Osteoblast (primary cell): ENCODE measurements around the gene MEAK7. TPM values are rescaled to one million over a fixed set of nuclear protein-coding genes. Genes with fewer than 3 reads are reported as not detected.
A peak's percentile ranks its signal among the peaks of the same experiment; 100 is the strongest.

Source experiments
- DNase-seq: peaks from one replicate; pipeline ENCODE4 v3.0.0; 2011; ENCODE audit warnings: low spot score, mixed read lengths; ENCODE audit not compliant: insufficient read length; ENCODE audit errors: missing footprints
- H2AFZ ChIP-seq: 2 replicates; pipeline ENCODE4 v1.6.0; 2011; ENCODE audit warnings: mild to moderate bottlenecking, low read length
- H3K27ac ChIP-seq: 2 replicates; pipeline ENCODE4 v1.5.1; 2011; ENCODE audit warnings: mild to moderate bottlenecking, low read depth, low read length, moderate library complexity
- H3K27me3 ChIP-seq: 2 replicates; pipeline ENCODE4 v1.6.0; 2012; ENCODE audit warnings: mild to moderate bottlenecking, control low read depth, inconsistent platforms, low read length, moderate library complexity; ENCODE audit not compliant: insufficient read depth
- H3K36me3 ChIP-seq: 2 replicates; pipeline ENCODE4 v1.5.1; 2011; ENCODE audit warnings: mild to moderate bottlenecking, low read length, control low read depth, moderate library complexity; ENCODE audit not compliant: insufficient read depth
- H3K4me1 ChIP-seq: 2 replicates; pipeline ENCODE4 v1.5.1; 2011; ENCODE audit warnings: mild to moderate bottlenecking, low read length, control low read depth, moderate library complexity; ENCODE audit not compliant: insufficient read depth
- H3K4me2 ChIP-seq: 2 replicates; pipeline ENCODE4 v1.6.0; 2011; ENCODE audit warnings: mild to moderate bottlenecking, low read length; ENCODE audit not compliant: insufficient read depth
- H3K4me3 ChIP-seq: fragments of 200-600 bp; sonication (generic); 3 replicates; pipeline ENCODE4 v1.5.1; 2012; ENCODE audit warnings: mild to moderate bottlenecking, low read length, inconsistent platforms; ENCODE audit not compliant: insufficient read depth
- H3K79me2 ChIP-seq: 2 replicates; pipeline ENCODE4 v1.6.0; 2012; ENCODE audit warnings: mild to moderate bottlenecking, low read length, control low read depth, inconsistent platforms; ENCODE audit not compliant: insufficient read depth
- H3K9me3 ChIP-seq: 2 replicates; pipeline ENCODE4 v1.5.1; 2011; ENCODE audit warnings: low read depth, low read length, control low read depth
- H4K20me1 ChIP-seq: 2 replicates; pipeline ENCODE4 v1.6.0; 2012; ENCODE audit warnings: mild to moderate bottlenecking, low read length, control low read depth; ENCODE audit not compliant: insufficient read depth
- total RNA-seq: library from RNA; depleted of rRNA; stranded (reverse); fragments of >200 nt; gene quantifications from 2 replicates; pipeline ENCODE4 v1.2.3, GENCODE V29; 2012
- TF ChIP-seq, protein P1 (sequence below): IDR thresholded peaks from 2 replicates; pipeline ENCODE4 v1.5.1; 2011; ENCODE audit warnings: mild to moderate bottlenecking, low read depth, low read length, moderate library complexity; ENCODE audit errors: extremely low read depth

Gene MEAK7
- total RNA-seq, 1 donor, result 24.2 TPM

DNA sequence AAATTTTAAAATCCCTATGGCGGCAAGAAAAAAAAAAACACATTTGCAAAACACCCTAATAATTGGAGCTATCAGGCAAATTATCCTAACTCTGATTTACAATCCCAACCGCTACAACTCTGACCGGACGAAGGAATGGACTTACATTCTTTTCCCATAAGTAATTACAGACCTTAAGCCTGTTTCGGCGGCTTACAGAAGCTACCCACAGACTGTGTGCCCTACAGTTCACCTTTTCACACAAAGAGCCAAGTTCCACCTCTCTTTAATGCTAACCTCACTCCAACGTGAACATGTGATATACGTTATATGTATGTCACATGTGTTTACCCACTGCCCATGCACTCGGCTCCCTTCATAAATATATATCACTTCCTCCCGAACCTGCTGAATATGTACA, 8.7 kb upstream of the MEAK7 start:
- no peaks in the 10 kb centered on the region for H4K20me1 ChIP-seq
- peaks cover 27% of the 10 kb centered on the region for H3K4me1 ChIP-seq
- H3K36me3 ChIP-seq, result no peaks in the 10 kb centered on the region
- H3K27ac ChIP-seq, result no peak overlapping the region
- H3K9me3 ChIP-seq, result no peaks in the 10 kb centered on the region
- no peaks in the 10 kb centered on the region for H3K27me3 ChIP-seq
- no peak overlapping the region for H2AFZ ChIP-seq
- no peak for DNase-seq
- no peak overlapping the region for H3K4me3 ChIP-seq
- H3K79me2 ChIP-seq, result no peaks in the 10 kb centered on the region
- no peak overlapping the region for H3K4me2 ChIP-seq
- TF ChIP-seq, protein P1, sequence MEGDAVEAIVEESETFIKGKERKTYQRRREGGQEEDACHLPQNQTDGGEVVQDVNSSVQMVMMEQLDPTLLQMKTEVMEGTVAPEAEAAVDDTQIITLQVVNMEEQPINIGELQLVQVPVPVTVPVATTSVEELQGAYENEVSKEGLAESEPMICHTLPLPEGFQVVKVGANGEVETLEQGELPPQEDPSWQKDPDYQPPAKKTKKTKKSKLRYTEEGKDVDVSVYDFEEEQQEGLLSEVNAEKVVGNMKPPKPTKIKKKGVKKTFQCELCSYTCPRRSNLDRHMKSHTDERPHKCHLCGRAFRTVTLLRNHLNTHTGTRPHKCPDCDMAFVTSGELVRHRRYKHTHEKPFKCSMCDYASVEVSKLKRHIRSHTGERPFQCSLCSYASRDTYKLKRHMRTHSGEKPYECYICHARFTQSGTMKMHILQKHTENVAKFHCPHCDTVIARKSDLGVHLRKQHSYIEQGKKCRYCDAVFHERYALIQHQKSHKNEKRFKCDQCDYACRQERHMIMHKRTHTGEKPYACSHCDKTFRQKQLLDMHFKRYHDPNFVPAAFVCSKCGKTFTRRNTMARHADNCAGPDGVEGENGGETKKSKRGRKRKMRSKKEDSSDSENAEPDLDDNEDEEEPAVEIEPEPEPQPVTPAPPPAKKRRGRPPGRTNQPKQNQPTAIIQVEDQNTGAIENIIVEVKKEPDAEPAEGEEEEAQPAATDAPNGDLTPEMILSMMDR, result no peak

DNA sequence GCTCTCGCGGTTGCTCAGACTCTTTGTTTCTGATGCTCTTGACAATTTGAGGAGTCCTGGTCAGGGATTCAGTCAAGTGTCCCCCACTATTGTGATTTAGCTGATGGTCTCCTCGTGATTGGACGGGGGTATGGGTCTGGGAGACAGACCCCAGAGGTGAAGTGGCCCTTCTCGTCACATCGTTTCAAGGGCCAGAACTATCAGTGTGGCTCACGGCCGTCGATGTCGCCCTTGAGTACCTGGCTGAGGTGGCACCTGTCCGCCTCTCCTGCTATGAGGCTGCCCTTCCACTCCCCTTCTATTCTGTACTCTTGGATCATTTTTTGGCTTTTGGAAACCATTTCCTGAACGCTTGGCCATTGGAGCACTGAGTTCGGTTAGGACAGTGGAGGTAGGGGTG, 7.4 kb upstream of the MEAK7 start:
- no peaks in the 10 kb centered on the region for H4K20me1 ChIP-seq
- no peak overlapping the region for H3K27ac ChIP-seq
- no peak for DNase-seq
- no peak overlapping the region for H3K4me3 ChIP-seq
- H3K36me3 ChIP-seq, result no peaks in the 10 kb centered on the region
- H3K4me1 ChIP-seq, result peaks cover 21% of the 10 kb centered on the region
- H2AFZ ChIP-seq, result no peak overlapping the region
- no peaks in the 10 kb centered on the region for H3K27me3 ChIP-seq
- H3K9me3 ChIP-seq, result no peaks in the 10 kb centered on the region
- TF ChIP-seq, protein P1, result no peak
- H3K79me2 ChIP-seq, result no peaks in the 10 kb centered on the region
- peak overlapping the region; percentile 82 for H3K4me2 ChIP-seq

DNA sequence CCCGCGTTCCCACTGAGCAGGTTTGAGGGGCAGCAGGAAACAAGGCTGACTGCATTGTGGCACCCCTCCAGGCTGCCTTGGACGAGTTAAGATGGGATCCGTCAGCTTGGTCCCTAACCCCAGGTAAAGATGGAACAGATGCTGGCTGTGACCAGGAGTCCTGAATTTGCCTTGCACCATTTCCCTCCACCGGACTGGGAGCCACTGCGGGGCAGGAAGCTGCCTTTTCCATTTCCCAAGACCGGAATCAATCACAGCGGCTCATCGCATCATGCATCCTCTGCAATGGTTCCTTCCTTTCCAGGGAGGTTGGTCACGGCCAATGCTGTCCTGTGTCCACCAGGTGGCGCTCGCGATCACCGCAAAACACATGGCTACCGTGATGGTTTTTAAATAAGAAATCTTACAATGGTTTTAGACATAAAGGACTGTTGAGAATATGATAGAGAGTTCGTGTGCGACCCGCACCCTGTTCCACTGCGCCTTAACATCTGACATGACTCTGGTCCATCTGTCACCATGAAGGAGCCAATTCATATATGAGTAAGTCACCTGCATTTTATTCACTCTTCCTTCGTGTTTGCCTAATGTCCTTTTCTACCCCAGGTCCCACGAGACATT, 6.8 kb upstream of the MEAK7 start:
- peak overlapping the region; percentile 57 for H3K4me3 ChIP-seq
- no peak overlapping the region for H3K27ac ChIP-seq
- H2AFZ ChIP-seq, result peak overlapping the region; percentile 80
- H3K36me3 ChIP-seq, result no peaks in the 10 kb centered on the region
- no peaks in the 10 kb centered on the region for H3K79me2 ChIP-seq
- TF ChIP-seq, protein P1, result peak; percentile 99
- peaks cover 21% of the 10 kb centered on the region for H3K4me1 ChIP-seq
- H4K20me1 ChIP-seq, result no peaks in the 10 kb centered on the region
- H3K9me3 ChIP-seq, result no peaks in the 10 kb centered on the region
- peak; percentile 90 for DNase-seq
- H3K27me3 ChIP-seq, result no peaks in the 10 kb centered on the region
- H3K4me2 ChIP-seq, result peak overlapping the region; percentile 82

DNA sequence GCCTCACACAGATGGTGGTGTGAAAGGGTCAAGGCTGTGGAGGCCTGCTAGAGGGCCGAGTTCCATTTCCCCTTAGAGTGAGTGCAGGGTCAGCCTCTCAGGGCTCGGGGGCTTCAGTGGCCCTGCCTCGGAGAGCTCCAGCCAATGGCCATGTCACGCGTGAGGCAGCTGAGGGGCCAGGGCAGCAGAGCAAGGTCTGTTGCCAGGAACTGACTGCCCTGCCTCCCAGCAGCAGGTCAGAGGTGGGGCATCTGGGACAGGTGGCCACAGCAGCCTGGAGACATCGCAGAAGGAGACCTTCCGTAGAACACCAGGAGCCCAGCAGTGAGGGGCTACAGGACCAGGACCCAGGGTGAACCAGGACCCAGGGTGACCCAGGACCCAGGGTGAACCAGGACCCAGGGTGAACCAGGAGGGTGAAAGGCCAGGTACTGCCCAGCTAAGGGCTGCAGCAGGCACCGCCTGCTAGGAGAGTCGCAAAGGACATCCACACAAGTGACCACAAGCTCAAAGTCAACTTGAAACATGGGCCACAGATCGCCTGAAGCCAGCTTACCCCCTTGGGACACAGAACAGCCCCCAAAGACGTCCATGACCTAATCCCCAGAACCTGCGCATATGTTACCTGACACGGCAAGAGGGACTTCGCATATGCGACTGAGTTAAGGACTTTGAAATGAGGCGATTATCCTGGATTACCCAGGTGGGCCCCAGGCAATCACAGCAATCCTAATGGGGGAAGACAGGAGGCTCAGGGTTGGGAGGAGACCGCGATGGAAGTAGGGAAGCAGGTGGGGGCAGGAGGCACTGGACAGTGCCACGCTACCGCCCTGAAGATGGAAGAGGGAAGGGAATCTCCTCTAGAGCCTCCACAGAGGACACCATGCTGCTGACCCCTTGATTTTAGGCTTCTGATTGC, 4.8 kb upstream of the MEAK7 start:
- Histone ChIP-seq H3K79me2 (peaks cover 2% of the 10 kb centered on the region), H3K4me2 (no peak overlapping the region), H3K9me3 (no peaks in the 10 kb centered on the region), H3K4me3 (no peak overlapping the region), H3K36me3 (no peaks in the 10 kb centered on the region), H3K4me1 (peaks cover 27% of the 10 kb centered on the region), H3K27ac (no peak overlapping the region), H3K27me3 (no peaks in the 10 kb centered on the region), H4K20me1 (no peaks in the 10 kb centered on the region), H2AFZ (no peak overlapping the region)
- no peak for DNase-seq
- TF ChIP-seq, protein P1, result no peak
